Fibroblast of the aortic adventitia (primary cell): ENCODE data around the gene UAP1. TPM values are rescaled to one million over a fixed set of nuclear protein-coding genes. Genes with fewer than 3 reads are reported as not detected.
A peak's percentile ranks its signal among the peaks of the same experiment; 100 is the strongest.

Experiments
- DNase-seq: peaks from one replicate; pipeline ENCODE4 v3.0.0-alpha.2; 2010; ENCODE audit warnings: low read depth
- H3K4me3 ChIP-seq: 2 replicates; pipeline ENCODE4 v1.5.1; 2011; ENCODE audit warnings: low read depth, mild to moderate bottlenecking, control low read depth, low read length, moderate library complexity
- total RNA-seq: library from RNA; depleted of rRNA; stranded (reverse); fragments of >200 nt; gene quantifications from 2 replicates; pipeline ENCODE4 v1.2.3, GENCODE V29; 2012; ENCODE audit warnings: low replicate concordance
- TF ChIP-seq, protein P1 (sequence below): IDR thresholded peaks from 2 replicates; pipeline ENCODE4 v1.5.1; 2011; ENCODE audit warnings: mild to moderate bottlenecking, low read length, control low read depth, inconsistent platforms; ENCODE audit not compliant: insufficient read depth

The UAP1 gene
- 109 and 112 TPM in 2 replicates for total RNA-seq

DNA sequence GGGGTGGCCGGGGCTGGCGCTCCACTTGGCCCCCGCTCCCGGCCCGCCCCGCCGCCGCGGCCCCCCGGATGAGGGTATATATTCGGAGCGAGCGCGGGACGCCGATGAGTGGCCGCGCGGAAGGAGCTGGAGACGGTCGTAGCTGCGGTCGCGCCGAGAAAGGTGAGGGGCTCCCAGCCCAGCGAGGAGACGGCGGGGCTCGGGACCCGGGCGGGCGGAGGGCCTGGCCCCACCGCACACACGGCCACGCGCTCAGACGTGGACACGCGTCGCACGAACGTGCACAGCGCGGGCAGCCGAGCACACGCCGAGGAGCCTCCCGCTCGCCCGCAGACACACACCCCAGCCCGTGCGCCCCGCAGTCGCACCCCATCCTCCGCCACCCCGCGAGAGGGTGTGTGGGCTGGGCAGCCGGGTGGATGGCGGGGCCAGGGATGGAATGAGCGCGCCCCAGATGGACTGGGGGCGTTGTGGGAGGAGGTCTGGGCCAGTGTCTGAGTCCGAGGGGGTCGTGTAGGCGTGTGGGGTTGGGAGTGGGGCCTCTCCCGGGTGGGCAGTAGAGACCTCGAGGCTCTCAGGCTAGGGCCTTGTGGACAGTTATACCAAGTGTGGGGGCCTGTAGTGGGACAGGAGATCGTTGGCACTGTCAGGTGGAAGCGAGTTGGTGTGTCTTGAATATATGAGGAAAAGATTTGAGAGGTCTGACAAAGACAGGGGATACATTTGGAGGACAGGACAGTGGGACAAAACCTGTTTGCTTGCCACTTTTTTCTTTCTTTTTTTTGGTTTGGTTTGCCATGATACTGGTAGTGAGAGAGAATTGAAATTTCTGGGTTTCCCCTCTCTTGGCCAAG is at the start of gene UAP1:
Gene UAP1 (plus strand): TSS at position 107 of the 854 bp plus-strand sequence. CDS start 4,347 bp downstream, outside the sequence.
- TF ChIP-seq, protein P1, sequence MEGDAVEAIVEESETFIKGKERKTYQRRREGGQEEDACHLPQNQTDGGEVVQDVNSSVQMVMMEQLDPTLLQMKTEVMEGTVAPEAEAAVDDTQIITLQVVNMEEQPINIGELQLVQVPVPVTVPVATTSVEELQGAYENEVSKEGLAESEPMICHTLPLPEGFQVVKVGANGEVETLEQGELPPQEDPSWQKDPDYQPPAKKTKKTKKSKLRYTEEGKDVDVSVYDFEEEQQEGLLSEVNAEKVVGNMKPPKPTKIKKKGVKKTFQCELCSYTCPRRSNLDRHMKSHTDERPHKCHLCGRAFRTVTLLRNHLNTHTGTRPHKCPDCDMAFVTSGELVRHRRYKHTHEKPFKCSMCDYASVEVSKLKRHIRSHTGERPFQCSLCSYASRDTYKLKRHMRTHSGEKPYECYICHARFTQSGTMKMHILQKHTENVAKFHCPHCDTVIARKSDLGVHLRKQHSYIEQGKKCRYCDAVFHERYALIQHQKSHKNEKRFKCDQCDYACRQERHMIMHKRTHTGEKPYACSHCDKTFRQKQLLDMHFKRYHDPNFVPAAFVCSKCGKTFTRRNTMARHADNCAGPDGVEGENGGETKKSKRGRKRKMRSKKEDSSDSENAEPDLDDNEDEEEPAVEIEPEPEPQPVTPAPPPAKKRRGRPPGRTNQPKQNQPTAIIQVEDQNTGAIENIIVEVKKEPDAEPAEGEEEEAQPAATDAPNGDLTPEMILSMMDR: no peak
- H3K4me3 ChIP-seq: peak within 1 kb of the TSS; percentile 92
- DNase-seq: no peak

DNA sequence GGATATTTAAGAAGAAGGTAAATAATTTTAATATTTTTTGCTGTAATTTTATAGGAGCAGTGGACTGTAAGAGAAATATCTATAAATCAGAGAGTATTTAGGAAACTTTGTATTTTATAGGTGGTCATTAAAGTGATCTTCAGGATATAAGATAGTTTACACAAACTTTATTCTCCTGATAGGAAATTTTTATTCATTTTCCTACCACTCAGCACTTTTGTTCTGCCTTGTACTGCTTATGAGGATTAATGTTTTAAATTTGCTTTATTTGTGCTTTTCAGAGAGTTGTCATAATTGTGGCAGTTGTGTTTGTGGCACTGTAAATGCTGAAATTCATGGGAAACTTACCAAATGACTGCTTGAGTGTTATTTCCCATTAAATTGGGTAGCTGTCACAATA is 34.2 kb upstream of the UAP1 start:
- TF ChIP-seq, protein P1: no peak
- no peak overlapping the region for H3K4me3 ChIP-seq
- no peak for DNase-seq

DNA sequence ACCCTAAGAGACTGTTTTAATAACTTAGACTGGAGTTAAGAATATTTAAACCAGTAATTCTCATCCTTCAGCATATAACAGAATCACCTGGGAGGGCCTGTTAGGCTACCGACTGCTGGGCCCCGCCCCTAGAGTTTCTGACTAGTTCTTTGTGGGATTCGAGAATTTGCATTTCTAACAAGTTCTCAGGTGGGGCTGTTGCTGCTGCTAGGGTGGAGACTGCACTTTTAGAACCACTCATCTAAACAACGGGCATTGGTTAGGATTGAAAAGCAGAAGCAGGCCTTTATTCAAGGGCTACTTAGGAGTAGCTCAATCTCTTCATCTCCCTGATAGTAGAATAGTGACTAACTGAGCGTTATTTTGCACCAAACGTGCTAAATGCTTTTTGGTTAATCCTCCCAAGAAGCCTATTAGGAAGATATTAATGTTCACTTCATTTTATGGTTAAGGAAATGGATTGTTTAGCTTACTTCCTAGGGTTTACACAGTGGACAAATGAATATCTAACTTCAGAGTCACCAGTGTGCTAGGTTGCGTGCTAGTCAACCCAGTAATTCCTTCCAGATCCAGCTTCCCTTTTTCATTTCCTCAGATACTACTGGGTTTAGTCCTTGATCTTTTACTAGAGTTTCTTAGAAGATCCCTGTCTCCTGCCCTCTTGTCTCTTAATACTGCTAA is 31.1 kb upstream of the UAP1 start:
- no peak for DNase-seq
- TF ChIP-seq, protein P1: no peak
- no peak overlapping the region for H3K4me3 ChIP-seq

DNA sequence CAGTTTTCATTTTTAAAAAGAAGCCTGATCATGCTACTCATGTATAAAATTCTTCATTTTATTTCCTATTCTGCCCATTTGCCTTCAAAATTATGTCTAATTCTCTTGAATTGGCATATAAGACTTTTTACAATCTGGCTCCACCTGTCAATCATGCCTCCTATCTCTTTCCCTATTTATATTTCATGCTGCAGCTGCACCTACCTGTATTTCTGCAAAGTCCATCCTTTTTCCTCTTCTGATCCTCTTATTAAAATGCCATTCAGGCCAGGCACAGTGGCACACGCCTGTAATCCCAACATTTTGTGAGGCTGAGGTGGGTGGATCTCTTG is 30.6 kb upstream of the UAP1 start:
- DNase-seq: no peak
- TF ChIP-seq, protein P1: no peak
- no peak overlapping the region for H3K4me3 ChIP-seq

DNA sequence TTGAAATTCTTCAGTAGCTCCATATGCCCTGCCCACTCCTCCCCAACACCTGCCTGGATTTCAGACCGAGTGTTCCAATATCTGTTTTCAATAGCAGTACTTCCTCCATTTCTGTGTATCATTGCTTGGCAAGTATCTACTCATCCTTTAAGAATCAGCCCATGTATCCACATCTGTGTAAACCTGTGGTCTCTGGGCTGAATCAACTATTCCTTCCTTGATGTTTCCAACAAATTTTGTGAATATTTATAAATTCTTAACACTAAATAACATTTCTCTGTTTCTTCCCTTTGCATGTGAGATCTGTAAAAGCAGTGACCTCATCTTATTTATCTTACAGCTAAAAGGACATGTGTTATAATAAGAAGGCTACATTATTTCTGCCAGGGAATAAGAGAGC is 26.0 kb upstream of the UAP1 start:
- TF ChIP-seq, protein P1: no peak
- no peak overlapping the region for H3K4me3 ChIP-seq
- DNase-seq: no peak

DNA sequence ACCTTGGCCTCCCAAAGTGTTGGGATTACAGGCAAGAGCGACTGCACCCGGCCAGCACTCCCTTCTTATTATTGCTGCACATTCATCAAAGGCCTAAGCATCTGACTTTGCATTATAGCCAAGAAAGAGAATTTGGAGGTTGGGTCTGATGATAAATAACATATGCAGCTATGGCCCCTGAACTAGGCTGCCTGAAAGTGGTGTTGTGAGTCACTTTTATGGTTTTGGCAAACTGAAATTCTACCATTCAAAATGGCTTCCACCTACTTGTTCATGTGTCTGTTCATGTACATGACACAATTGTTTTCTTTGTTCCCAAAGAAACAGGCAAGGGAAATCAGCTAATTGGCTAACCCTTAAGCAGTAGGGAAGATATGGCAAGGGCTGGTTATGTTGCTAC is 25.0 kb upstream of the UAP1 start:
- no peak overlapping the region for H3K4me3 ChIP-seq
- TF ChIP-seq, protein P1: no peak
- peak; percentile 70 for DNase-seq
